ENCODE data around the gene S100A13.
A peak's percentile ranks its signal among the peaks of the same experiment; 100 is the strongest.

Gene S100A13

DNA sequence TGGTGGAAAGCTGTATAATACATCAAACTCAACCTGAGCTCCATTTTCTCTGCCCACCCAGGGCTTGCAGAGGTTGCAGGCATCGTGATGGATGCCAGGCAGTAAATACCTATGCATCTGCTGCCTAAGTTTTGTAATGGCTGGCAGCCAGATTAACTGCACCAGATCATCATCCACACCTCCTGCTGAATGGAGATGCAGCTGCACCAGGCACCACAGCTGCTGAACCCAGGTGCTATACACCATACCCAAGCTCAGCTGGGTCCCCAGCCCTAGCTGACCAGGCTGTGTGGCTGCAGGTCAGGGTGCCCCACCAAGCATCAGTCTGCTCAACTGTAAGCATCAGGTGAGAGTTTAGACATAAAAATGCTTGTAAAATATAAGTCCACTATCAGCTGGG is 24.5 kb upstream of the S100A13 start:
- no peak for TF ChIP-seq CTCF (IDR thresholded peaks at IDR 0.05; ENCODE audit: borderline replicate concordance, extremely low read depth, low read length, poor library complexity, severe bottlenecking)
- TF ChIP-seq EZH2 (IDR thresholded peaks at IDR 0.05; ENCODE audit: borderline replicate concordance, low read depth, low read length, severe bottlenecking) = no peak
- no peak overlapping the region for H2AFZ ChIP-seq (ENCODE audit: low read depth, low read length)
- no peaks in the 10 kb centered on the region for H3K27me3 ChIP-seq (ENCODE audit: insufficient read depth, low read length, poor library complexity)
- H3K4me3 ChIP-seq (ENCODE audit: low read depth in 1 of 2, low read length in 2 of 2) = no peak overlapping the region
- H3K9me3 ChIP-seq (ENCODE audit: insufficient read depth, low read length, severe bottlenecking) = no peaks in the 10 kb centered on the region
- peaks cover 8% of the 10 kb centered on the region; the same call in 1 of the 2 replicates for H3K36me3 ChIP-seq (ENCODE audit: insufficient read depth, low read length)
- no peak overlapping the region for H3K27ac ChIP-seq (ENCODE audit: low read length)
- DNase-seq (no peak), ATAC-seq (ENCODE audit: insufficient read depth, low read depth) (no peak)
- H3K9ac ChIP-seq (ENCODE audit: low read depth, low read length) = no peak overlapping the region
- H4K20me1 ChIP-seq (ENCODE audit: insufficient read depth, low read length) = 0 out of 2 replicates have a peak, but pooled peaks cover 3% of the 10 kb centered on the region
- no peaks in the 10 kb centered on the region for H3K4me1 ChIP-seq (ENCODE audit: insufficient read depth, low read length)
- no peaks in the 10 kb centered on the region for H3K79me2 ChIP-seq (ENCODE audit: insufficient read depth, low read length)
- no peak overlapping the region for H3K4me2 ChIP-seq (ENCODE audit: insufficient read depth, low read length)

- Histone ChIP-seq H3K4me3 (ENCODE audit: low read depth in 1 of 2, low read length in 2 of 2) (no peak overlapping the region), H3K4me1 (ENCODE audit: insufficient read depth, low read length) (no peaks in the 10 kb centered on the region), H3K27ac (ENCODE audit: low read length) (no peak overlapping the region), H3K79me2 (ENCODE audit: insufficient read depth, low read length) (no peaks in the 10 kb centered on the region), H3K9ac (ENCODE audit: low read depth, low read length) (no peak overlapping the region), H3K4me2 (ENCODE audit: insufficient read depth, low read length) (no peak overlapping the region), H3K27me3 (ENCODE audit: insufficient read depth, low read length, poor library complexity) (no peaks in the 10 kb centered on the region), H3K9me3 (ENCODE audit: insufficient read depth, low read length, severe bottlenecking) (no peaks in the 10 kb centered on the region), H4K20me1 (ENCODE audit: insufficient read depth, low read length) (peaks cover 9% of the 10 kb centered on the region; the same call in 1 of the 2 replicates), H2AFZ (ENCODE audit: low read depth, low read length) (no peak overlapping the region), H3K36me3 (ENCODE audit: insufficient read depth, low read length) (peaks cover 27% of the 10 kb centered on the region)
- TF ChIP-seq EZH2 (IDR thresholded peaks at IDR 0.05; ENCODE audit: borderline replicate concordance, low read depth, low read length, severe bottlenecking) = no peak
- TF ChIP-seq CTCF (IDR thresholded peaks at IDR 0.05; ENCODE audit: borderline replicate concordance, extremely low read depth, low read length, poor library complexity, severe bottlenecking) = no peak
- DNase-seq (no peak), ATAC-seq (ENCODE audit: insufficient read depth, low read depth) (0 out of 3 replicates have a peak, but pooled peaks have one; percentile 18)
These were observed 22.5 kb upstream of the S100A13 start for GRCh38 chr1:153649863-153650235.

DNA sequence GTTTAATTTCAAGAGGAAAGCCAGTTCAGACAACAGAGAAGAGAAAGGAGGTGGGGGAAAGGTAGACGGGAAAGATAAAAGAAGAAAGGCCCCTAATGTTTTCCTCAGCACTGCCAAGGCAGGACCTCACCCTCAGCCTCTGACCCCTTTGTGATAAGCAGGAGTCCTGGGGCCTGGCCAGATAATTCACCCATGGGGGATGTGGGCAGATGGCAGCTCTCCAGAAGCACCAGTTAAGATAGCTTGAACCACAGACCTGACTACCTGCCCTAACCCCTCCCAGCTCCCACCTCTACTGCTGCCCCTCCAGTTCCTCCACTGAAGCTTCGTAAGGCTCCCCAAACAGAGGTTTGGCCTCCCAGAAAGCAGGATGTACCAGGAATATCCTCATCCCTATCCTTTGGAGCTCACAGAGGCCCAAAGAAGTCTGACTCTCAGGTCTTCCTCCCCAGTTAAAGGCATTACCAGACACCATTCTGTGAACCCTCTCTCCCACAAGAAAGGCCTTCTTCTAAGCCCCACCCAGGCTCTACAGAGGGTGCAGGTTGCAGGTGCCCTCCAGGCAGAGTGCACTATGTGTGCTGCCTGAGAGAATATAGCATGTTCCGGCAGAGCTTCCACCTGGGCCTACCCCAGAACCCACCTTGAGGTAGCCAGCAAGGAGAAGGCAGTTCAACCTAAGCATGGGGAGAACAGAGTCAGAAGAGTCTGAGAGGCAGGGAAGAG is 22.0 kb upstream of the S100A13 start:
- no peak for TF ChIP-seq CTCF (IDR thresholded peaks at IDR 0.05; ENCODE audit: borderline replicate concordance, extremely low read depth, low read length, poor library complexity, severe bottlenecking)
- TF ChIP-seq EZH2 (IDR thresholded peaks at IDR 0.05; ENCODE audit: borderline replicate concordance, low read depth, low read length, severe bottlenecking) = no peak

More for the DNA sequence above, 22.0 kb upstream of the S100A13 start:
- Histone ChIP-seq H4K20me1 (ENCODE audit: insufficient read depth, low read length) (peaks cover 11% of the 10 kb centered on the region; the same call in 1 of the 2 replicates), H3K27ac (ENCODE audit: low read length) (no peak overlapping the region), H3K4me2 (ENCODE audit: insufficient read depth, low read length) (no peak overlapping the region), H3K4me1 (ENCODE audit: insufficient read depth, low read length) (no peaks in the 10 kb centered on the region), H3K9me3 (ENCODE audit: insufficient read depth, low read length, severe bottlenecking) (no peaks in the 10 kb centered on the region), H3K79me2 (ENCODE audit: insufficient read depth, low read length) (no peaks in the 10 kb centered on the region), H3K9ac (ENCODE audit: low read depth, low read length) (no peak overlapping the region), H3K27me3 (ENCODE audit: insufficient read depth, low read length, poor library complexity) (no peaks in the 10 kb centered on the region), H3K4me3 (ENCODE audit: low read depth in 1 of 2, low read length in 2 of 2) (no peak overlapping the region), H3K36me3 (ENCODE audit: insufficient read depth, low read length) (peaks cover 32% of the 10 kb centered on the region), H2AFZ (ENCODE audit: low read depth, low read length) (no peak overlapping the region)
- peak; percentile 44 for ATAC-seq (ENCODE audit: insufficient read depth, low read depth)
- no peak for DNase-seq
